ENCODE measurements around the gene HSBP1L1. TPM values are rescaled to one million over a fixed set of nuclear protein-coding genes. Genes with fewer than 3 reads are reported as not detected.

HSBP1L1 gene
- total RNA-seq, 4 donors from 2014 or later: 18.0 to 35.4 (median 29.7) TPM

- no peaks in the 10 kb centered on the region for H3K27me3 ChIP-seq
- H3K4me3 ChIP-seq: no peak overlapping the region
- TF ChIP-seq CTCF (IDR thresholded peaks at IDR 0.05): no peak
- no peak for TF ChIP-seq EP300 (IDR thresholded peaks at IDR 0.05)
- TF ChIP-seq POLR2A (IDR thresholded peaks at IDR 0.05): no peak
- peaks cover 3 to 65% (median 19%) of the 10 kb centered on the region in 4 donors for H3K9me3 ChIP-seq
- 97 to 100% methylated on average over 2 of the region's 2 CpGs for WGBS, 2 donors
- no peak overlapping the region for H3K27ac ChIP-seq
- DNase-seq (ENCODE audit: low spot score in 2 of 2): no peak
- peaks cover 0 to 27% (median 0%) of the 10 kb centered on the region in 4 donors for H3K4me1 ChIP-seq
- peaks cover 0 to 95% (median 0%) of the 10 kb centered on the region in 3 donors for H3K36me3 ChIP-seq
Observed at GRCh38 chr18:79931475-79931874, 33.0 kb upstream of the HSBP1L1 start.

GRCh38 chr18:79932907-79933306 lies 31.5 kb upstream of the HSBP1L1 start:
- Histone ChIP-seq H3K9me3 (peaks cover 3 to 65% (median 19%) of the 10 kb centered on the region in 4 donors), H3K36me3 (peaks cover 0 to 98% (median 0%) of the 10 kb centered on the region in 3 donors), H3K4me3 (no peak overlapping the region), H3K27ac (no peak overlapping the region), H3K4me1 (peaks cover 0 to 41% (median under 1%) of the 10 kb centered on the region in 4 donors), H3K27me3 (no peaks in the 10 kb centered on the region)
- no peak for DNase-seq (ENCODE audit: low spot score in 2 of 2)
- WGBS, 2 donors: 92% methylated on average over 3 of the region's 3 CpGs
- TF ChIP-seq CTCF (IDR thresholded peaks at IDR 0.05) (no peak), POLR2A (IDR thresholded peaks at IDR 0.05) (no peak), EP300 (IDR thresholded peaks at IDR 0.05) (no peak)

GRCh38 chr18:79933765-79934164 lies 30.7 kb upstream of the HSBP1L1 start:
- WGBS, 2 donors: 83 to 89% methylated on average over 10 of the region's 10 CpGs
- H3K4me1 ChIP-seq: peaks cover 0 to 49% (median 4%) of the 10 kb centered on the region in 4 donors
- TF ChIP-seq CTCF (IDR thresholded peaks at IDR 0.05) (no peak), EP300 (IDR thresholded peaks at IDR 0.05) (no peak), POLR2A (IDR thresholded peaks at IDR 0.05) (no peak)
- H3K27ac ChIP-seq: no peak overlapping the region
- DNase-seq (ENCODE audit: low spot score in 2 of 2): no peak
- no peak overlapping the region for H3K4me3 ChIP-seq
- H3K9me3 ChIP-seq: peaks cover 3 to 62% (median 19%) of the 10 kb centered on the region in 4 donors
- no peaks in the 10 kb centered on the region for H3K27me3 ChIP-seq
- H3K36me3 ChIP-seq: peaks cover 0 to 96% (median 0%) of the 10 kb centered on the region in 3 donors

GRCh38 chr18:79934311-79935097 lies 29.9 kb upstream of the HSBP1L1 start:
- no peak for TF ChIP-seq CTCF (IDR thresholded peaks at IDR 0.05)
- no peak for TF ChIP-seq EP300 (IDR thresholded peaks at IDR 0.05)
- no peak for TF ChIP-seq POLR2A (IDR thresholded peaks at IDR 0.05)
- Histone ChIP-seq H3K4me1 (peaks cover 0 to 56% (median 4%) of the 10 kb centered on the region in 4 donors), H3K36me3 (peaks cover 0 to 89% (median 0%) of the 10 kb centered on the region in 3 donors), H3K27ac (no peak overlapping the region), H3K9me3 (peaks cover 0 to 54% (median 13%) of the 10 kb centered on the region in 4 donors), H3K4me3 (no peak overlapping the region), H3K27me3 (no peaks in the 10 kb centered on the region)
- WGBS, 2 donors: 68 to 80% methylated on average over 8 of the region's 8 CpGs
- DNase-seq (ENCODE audit: low spot score in 2 of 2): no peak

- no peak for TF ChIP-seq POLR2A (IDR thresholded peaks at IDR 0.05)
- TF ChIP-seq EP300 (IDR thresholded peaks at IDR 0.05): no peak
- TF ChIP-seq CTCF (IDR thresholded peaks at IDR 0.05): no peak
- DNase-seq (ENCODE audit: low spot score in 2 of 2): no peak
- Histone ChIP-seq H3K27ac (no peak overlapping the region), H3K27me3 (no peaks in the 10 kb centered on the region), H3K36me3 (peaks cover 0 to 89% (median 0%) of the 10 kb centered on the region in 3 donors), H3K4me1 (peaks cover 0 to 62% (median 4%) of the 10 kb centered on the region in 4 donors), H3K9me3 (peaks cover 0 to 48% (median 8%) of the 10 kb centered on the region in 4 donors), H3K4me3 (no peak overlapping the region)
- 78 to 81% methylated on average over 5 of the region's 5 CpGs for WGBS, 2 donors
Observed at GRCh38 chr18:79935098-79935480, 29.4 kb upstream of the HSBP1L1 start.
